GM19240 (cell line): Measurements from ENCODE around the gene RABIF.
"Not testable (repeated sequence)": the region's sequence is repeated elsewhere in the genome, so short reads cannot be mapped to it uniquely, and the experiment has no call there.

Source experiments
- DNase-seq: peaks from one replicate; pipeline ENCODE4 v3.0.0; 2011; ENCODE audit warnings: low spot score; ENCODE audit not compliant: insufficient read length

Gene RABIF

GRCh38 chr1:202834771-202835547 is 54.0 kb downstream of the RABIF start:
- DNase-seq = no peak

GRCh38 chr1:202831906-202832305 is 57.0 kb downstream of the RABIF start:
- DNase-seq = no peak

GRCh38 chr1:202829223-202829622 is 59.7 kb downstream of the RABIF start:
- not testable (repeated sequence) for DNase-seq
